Measurements from ENCODE around the gene AASDH.
A peak's percentile ranks its signal among the peaks of the same experiment; 100 is the strongest.

Gene AASDH

GRCh38 chr4:56301997-56302496 lies 85.2 kb downstream of the AASDH start:
- Histone ChIP-seq H3K4me3 (ENCODE audit: control insufficient read depth in 1 of 7, extremely low read depth in 1 of 7, insufficient read depth in 4 of 7, low read depth in 2 of 7, low read length in 6 of 7) (no peak overlapping the region), H3K27me3 (replicated peaks in 2 of 5; ENCODE audit: control insufficient read depth in 4 of 5, insufficient read depth in 5 of 5, low read length in 4 of 5) (no peaks in the 10 kb centered on the region), H3K27ac (ENCODE audit: insufficient read depth in 1 of 2, low read depth in 1 of 2, low read length in 2 of 2, poor library complexity in 1 of 2, severe bottlenecking in 2 of 2) (no peak overlapping the region), H3K9me3 (ENCODE audit: control extremely low read depth in 1 of 5, control insufficient read depth in 4 of 5, insufficient read depth in 2 of 5, low read depth in 1 of 5, low read length in 4 of 5) (no peaks in the 10 kb centered on the region), H3K36me3 (ENCODE audit: control insufficient read depth in 4 of 4, insufficient read depth in 4 of 4, low read length in 3 of 4) (peaks cover 0 to 5% (median 3%) of the 10 kb centered on the region in 4 experiments), H3K4me1 (ENCODE audit: control extremely low read depth in 1 of 4, control insufficient read depth in 4 of 4, insufficient read depth in 4 of 4, low read length in 3 of 4) (peaks cover 0 to 4% (median 2%) of the 10 kb centered on the region in 4 experiments)
- WGBS (ENCODE audit: insufficient coverage): 96% methylated on average over 8 of the region's 8 CpGs
- DNase-seq: no peak
- ChIA-PET CTCF (interaction anchor here (0.6 to 1.1 kb wide), 4 partner anchors 9 to 297 kb away, joined by 3 to 4 read pairs (median 3); no protein-coding TSS in a partner anchor), POLR2A (no interaction called here)

DNA sequence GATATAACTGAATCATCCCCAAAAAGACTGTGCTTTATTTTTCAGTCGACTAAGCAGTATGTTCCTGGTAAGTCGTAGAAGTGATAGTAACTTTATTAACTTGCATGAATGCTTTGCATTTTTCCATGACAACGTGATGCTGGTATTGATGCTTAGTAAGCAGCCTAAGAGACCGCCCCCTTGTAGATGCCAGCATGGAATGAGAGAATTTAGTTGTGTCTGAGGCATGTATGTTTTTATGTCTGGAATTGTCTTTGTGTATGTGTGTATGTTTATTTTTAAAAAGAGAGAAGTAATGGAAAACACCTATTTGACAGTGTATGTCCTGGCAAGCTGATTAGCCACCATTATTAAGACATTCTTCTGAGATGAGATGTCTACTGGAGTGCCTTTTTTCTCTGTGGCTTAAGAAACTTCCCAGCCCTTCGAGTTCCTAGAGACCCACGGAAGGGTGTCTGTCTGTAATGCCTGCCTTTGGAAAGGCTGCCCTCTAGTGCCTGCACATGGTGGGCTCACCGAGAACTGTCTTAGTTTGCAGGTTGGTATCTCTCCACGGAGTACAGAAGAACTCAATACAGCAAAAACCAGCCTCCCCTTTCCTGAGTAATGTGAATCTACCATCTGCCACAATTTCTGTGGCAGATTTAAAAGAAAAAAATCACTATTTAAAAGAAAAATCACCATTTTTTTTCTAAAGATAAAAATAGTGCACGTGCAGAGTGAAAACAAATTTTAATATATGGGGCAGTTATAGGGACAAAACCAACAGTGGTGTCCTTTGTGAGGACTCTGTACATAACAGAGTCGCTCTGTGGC lies 85.9 kb downstream of the AASDH start:
- ChIA-PET POLR2A (no interaction called here), CTCF (interaction anchor here (0.9 to 1.4 kb wide), 3 partner anchors 15 to 349 kb away, joined by 3 read pairs; no protein-coding TSS in a partner anchor)
- H3K27me3 ChIP-seq (replicated peaks in 2 of 5; ENCODE audit: control insufficient read depth in 4 of 5, insufficient read depth in 5 of 5, low read length in 4 of 5): no peaks in the 10 kb centered on the region
- H3K36me3 ChIP-seq (ENCODE audit: control insufficient read depth in 4 of 4, insufficient read depth in 4 of 4, low read length in 3 of 4): peaks cover 0 to 4% (median 2%) of the 10 kb centered on the region in 4 experiments
- 51% methylated on average over 6 of the region's 10 CpGs for WGBS (ENCODE audit: insufficient coverage)
- no peaks in the 10 kb centered on the region for H3K9me3 ChIP-seq (ENCODE audit: control extremely low read depth in 1 of 5, control insufficient read depth in 4 of 5, insufficient read depth in 2 of 5, low read depth in 1 of 5, low read length in 4 of 5)
- peaks cover under 1 to 10% (median 5%) of the 10 kb centered on the region in 4 experiments for H3K4me1 ChIP-seq (ENCODE audit: control extremely low read depth in 1 of 4, control insufficient read depth in 4 of 4, insufficient read depth in 4 of 4, low read length in 3 of 4)
- no peak overlapping the region for H3K27ac ChIP-seq (ENCODE audit: insufficient read depth in 1 of 2, low read depth in 1 of 2, low read length in 2 of 2, poor library complexity in 1 of 2, severe bottlenecking in 2 of 2)
- no peak overlapping the region for H3K4me3 ChIP-seq (ENCODE audit: control insufficient read depth in 1 of 7, extremely low read depth in 1 of 7, insufficient read depth in 4 of 7, low read depth in 2 of 7, low read length in 6 of 7)
- peak; percentile 75 to 87 (median 83) for DNase-seq

- Histone ChIP-seq H3K36me3 (ENCODE audit: control insufficient read depth in 4 of 4, insufficient read depth in 4 of 4, low read length in 3 of 4) (peaks cover 0 to 3% (median 0%) of the 10 kb centered on the region in 4 experiments), H3K4me1 (ENCODE audit: control extremely low read depth in 1 of 4, control insufficient read depth in 4 of 4, insufficient read depth in 4 of 4, low read length in 3 of 4) (peaks cover 8 to 16% (median 10%) of the 10 kb centered on the region in 4 experiments), H3K27ac (ENCODE audit: insufficient read depth in 1 of 2, low read depth in 1 of 2, low read length in 2 of 2, poor library complexity in 1 of 2, severe bottlenecking in 2 of 2) (no peak overlapping the region), H3K9me3 (ENCODE audit: control extremely low read depth in 1 of 5, control insufficient read depth in 4 of 5, insufficient read depth in 2 of 5, low read depth in 1 of 5, low read length in 4 of 5) (peaks cover 0 to 4% (median 0%) of the 10 kb centered on the region in 5 experiments), H3K4me3 (ENCODE audit: control insufficient read depth in 1 of 7, extremely low read depth in 1 of 7, insufficient read depth in 4 of 7, low read depth in 2 of 7, low read length in 6 of 7) (no peak overlapping the region), H3K27me3 (replicated peaks in 2 of 5; ENCODE audit: control insufficient read depth in 4 of 5, insufficient read depth in 5 of 5, low read length in 4 of 5) (no peaks in the 10 kb centered on the region)
- no peak for DNase-seq
- 100% methylated on average over 2 of the region's 3 CpGs for WGBS (ENCODE audit: insufficient coverage)
- CTCF ChIA-PET: interaction anchor here (1.4 kb wide), 1 partner anchor 9 kb away, joined by 3 read pairs; no protein-coding TSS in a partner anchor
- POLR2A ChIA-PET: no interaction called here
Measured at GRCh38 chr4:56298236-56298635, 89.1 kb downstream of the AASDH start.

GRCh38 chr4:56297776-56298175 lies 89.5 kb downstream of the AASDH start:
- no peaks in the 10 kb centered on the region for H3K27me3 ChIP-seq (replicated peaks in 2 of 5; ENCODE audit: control insufficient read depth in 4 of 5, insufficient read depth in 5 of 5, low read length in 4 of 5)
- no peak overlapping the region for H3K4me3 ChIP-seq (ENCODE audit: control insufficient read depth in 1 of 7, extremely low read depth in 1 of 7, insufficient read depth in 4 of 7, low read depth in 2 of 7, low read length in 6 of 7)
- H3K4me1 ChIP-seq (ENCODE audit: control extremely low read depth in 1 of 4, control insufficient read depth in 4 of 4, insufficient read depth in 4 of 4, low read length in 3 of 4): peaks cover 8 to 16% (median 10%) of the 10 kb centered on the region in 4 experiments
- no peak overlapping the region for H3K27ac ChIP-seq (ENCODE audit: insufficient read depth in 1 of 2, low read depth in 1 of 2, low read length in 2 of 2, poor library complexity in 1 of 2, severe bottlenecking in 2 of 2)
- WGBS (ENCODE audit: insufficient coverage): 100% methylated on average over 1 of the region's 2 CpGs
- no peak for DNase-seq
- H3K9me3 ChIP-seq (ENCODE audit: control extremely low read depth in 1 of 5, control insufficient read depth in 4 of 5, insufficient read depth in 2 of 5, low read depth in 1 of 5, low read length in 4 of 5): peaks cover 0 to 7% (median 0%) of the 10 kb centered on the region in 5 experiments
- ChIA-PET POLR2A (no interaction called here), CTCF (interaction anchor here (1.4 kb wide), 1 partner anchor 10 kb away, joined by 3 read pairs; no protein-coding TSS in a partner anchor)
- peaks cover 0 to 3% (median 0%) of the 10 kb centered on the region in 4 experiments for H3K36me3 ChIP-seq (ENCODE audit: control insufficient read depth in 4 of 4, insufficient read depth in 4 of 4, low read length in 3 of 4)

DNA sequence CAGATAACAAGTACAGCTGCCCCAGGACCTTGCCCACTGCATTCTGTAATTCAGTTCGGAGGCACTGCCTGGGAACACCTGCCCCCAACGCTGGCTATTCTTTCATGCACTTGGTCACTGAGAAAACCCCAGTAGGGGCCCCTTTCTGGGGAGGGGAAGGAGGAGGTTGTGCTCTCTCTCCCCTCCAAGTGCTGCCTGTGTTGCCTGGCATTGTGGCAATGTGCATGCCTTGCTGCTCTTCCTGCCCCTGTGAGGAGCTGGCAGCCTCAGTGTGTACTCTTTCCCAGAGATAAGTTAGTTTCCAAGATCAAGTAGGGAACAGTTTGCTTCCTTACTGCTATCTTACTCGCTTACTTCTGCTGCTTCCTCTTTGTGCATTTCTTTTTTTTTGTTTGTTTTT lies 90.8 kb downstream of the AASDH start:
- Histone ChIP-seq H3K27ac (ENCODE audit: insufficient read depth in 1 of 2, low read depth in 1 of 2, low read length in 2 of 2, poor library complexity in 1 of 2, severe bottlenecking in 2 of 2) (no peak overlapping the region), H3K36me3 (ENCODE audit: control insufficient read depth in 4 of 4, insufficient read depth in 4 of 4, low read length in 3 of 4) (peaks cover 0 to 7% (median 5%) of the 10 kb centered on the region in 4 experiments), H3K27me3 (replicated peaks in 2 of 5; ENCODE audit: control insufficient read depth in 4 of 5, insufficient read depth in 5 of 5, low read length in 4 of 5) (no peaks in the 10 kb centered on the region), H3K4me3 (ENCODE audit: control insufficient read depth in 1 of 7, extremely low read depth in 1 of 7, insufficient read depth in 4 of 7, low read depth in 2 of 7, low read length in 6 of 7) (peak overlapping the region in 3 of 7 experiments; percentile 10 to 33 (median 28)), H3K4me1 (ENCODE audit: control extremely low read depth in 1 of 4, control insufficient read depth in 4 of 4, insufficient read depth in 4 of 4, low read length in 3 of 4) (peaks cover 8 to 16% (median 10%) of the 10 kb centered on the region in 4 experiments), H3K9me3 (ENCODE audit: control extremely low read depth in 1 of 5, control insufficient read depth in 4 of 5, insufficient read depth in 2 of 5, low read depth in 1 of 5, low read length in 4 of 5) (peaks cover 0 to 10% (median 3%) of the 10 kb centered on the region in 5 experiments)
- ChIA-PET POLR2A (no interaction called here), CTCF (no interaction called here)
- WGBS (ENCODE audit: insufficient coverage): 0% methylated on average over 1 of the region's 3 CpGs
- peak in 1 of 3 donors; percentile 17 for DNase-seq

GRCh38 chr4:56293121-56293520 lies 94.2 kb downstream of the AASDH start:
- DNase-seq: no peak
- no peak overlapping the region for H3K27ac ChIP-seq (ENCODE audit: insufficient read depth in 1 of 2, low read depth in 1 of 2, low read length in 2 of 2, poor library complexity in 1 of 2, severe bottlenecking in 2 of 2)
- CTCF ChIA-PET: interaction anchor here (1.2 kb wide), 1 partner anchor 9 kb away, joined by 4 read pairs; no protein-coding TSS in a partner anchor
- H3K36me3 ChIP-seq (ENCODE audit: control insufficient read depth in 4 of 4, insufficient read depth in 4 of 4, low read length in 3 of 4): peaks cover 0 to 13% (median 4%) of the 10 kb centered on the region in 4 experiments
- H3K4me1 ChIP-seq (ENCODE audit: control extremely low read depth in 1 of 4, control insufficient read depth in 4 of 4, insufficient read depth in 4 of 4, low read length in 3 of 4): peaks cover 9 to 22% (median 13%) of the 10 kb centered on the region in 4 experiments
- no peak overlapping the region for H3K4me3 ChIP-seq (ENCODE audit: control insufficient read depth in 1 of 7, extremely low read depth in 1 of 7, insufficient read depth in 4 of 7, low read depth in 2 of 7, low read length in 6 of 7)
- POLR2A ChIA-PET: no interaction called here
- H3K27me3 ChIP-seq (replicated peaks in 2 of 5; ENCODE audit: control insufficient read depth in 4 of 5, insufficient read depth in 5 of 5, low read length in 4 of 5): no peaks in the 10 kb centered on the region
- peaks cover 0 to 10% (median 3%) of the 10 kb centered on the region in 5 experiments for H3K9me3 ChIP-seq (ENCODE audit: control extremely low read depth in 1 of 5, control insufficient read depth in 4 of 5, insufficient read depth in 2 of 5, low read depth in 1 of 5, low read length in 4 of 5)

DNA sequence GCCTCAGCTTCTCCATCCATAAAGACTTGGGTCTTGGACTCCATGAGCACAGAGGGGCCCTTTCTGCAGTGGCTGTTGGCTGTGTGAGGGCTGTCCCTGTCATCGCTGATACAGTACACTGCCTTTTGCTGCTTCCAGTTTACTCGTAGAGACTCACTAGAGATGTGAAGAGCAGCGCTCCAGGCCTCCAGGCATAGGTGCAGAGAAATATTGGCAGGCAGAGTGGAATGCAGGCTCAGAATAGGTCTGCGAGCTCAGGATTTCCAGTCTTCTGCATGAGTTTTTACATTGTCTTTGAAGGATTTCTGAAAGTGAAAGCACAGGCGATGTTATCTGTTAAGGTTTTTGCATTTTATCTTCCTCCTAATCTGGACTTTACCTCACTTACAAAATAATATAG lies 97.4 kb downstream of the AASDH start:
- peak overlapping the region in 1 of 7 experiments; percentile 39 for H3K4me3 ChIP-seq (ENCODE audit: control insufficient read depth in 1 of 7, extremely low read depth in 1 of 7, insufficient read depth in 4 of 7, low read depth in 2 of 7, low read length in 6 of 7)
- 60% methylated on average over 4 of the region's 5 CpGs for WGBS (ENCODE audit: insufficient coverage)
- POLR2A ChIA-PET: no interaction called here
- DNase-seq: no peak
- peaks cover 0 to 18% (median 7%) of the 10 kb centered on the region in 4 experiments for H3K36me3 ChIP-seq (ENCODE audit: control insufficient read depth in 4 of 4, insufficient read depth in 4 of 4, low read length in 3 of 4)
- H3K4me1 ChIP-seq (ENCODE audit: control extremely low read depth in 1 of 4, control insufficient read depth in 4 of 4, insufficient read depth in 4 of 4, low read length in 3 of 4): peaks cover 0 to 8% (median 6%) of the 10 kb centered on the region in 4 experiments
- CTCF ChIA-PET: no interaction called here
- H3K27ac ChIP-seq (ENCODE audit: insufficient read depth in 1 of 2, low read depth in 1 of 2, low read length in 2 of 2, poor library complexity in 1 of 2, severe bottlenecking in 2 of 2): no peak overlapping the region
- peaks cover 0 to 10% (median 3%) of the 10 kb centered on the region in 5 experiments for H3K9me3 ChIP-seq (ENCODE audit: control extremely low read depth in 1 of 5, control insufficient read depth in 4 of 5, insufficient read depth in 2 of 5, low read depth in 1 of 5, low read length in 4 of 5)
- no peaks in the 10 kb centered on the region for H3K27me3 ChIP-seq (replicated peaks in 2 of 5; ENCODE audit: control insufficient read depth in 4 of 5, insufficient read depth in 5 of 5, low read length in 4 of 5)
